Stimulated activated CD8-positive, alpha-beta memory T cell treated with anti-CD3 and anti-CD28 coated beads, Interleukin-7, amount 100 ng/mL, for 24 hours (primary cell): ENCODE data around the gene MEN1.

ENCODE experiments used
- DNase-seq: peaks from one replicate; pipeline ENCODE4 v3.0.0-alpha.2; 2020; ENCODE audit warnings: low read depth

MEN1 gene

GRCh38 chr11:64784813-64785581 lies 25.4 kb downstream of the MEN1 start:
- no peak for DNase-seq

- peak; percentile 94 for DNase-seq
Observed at GRCh38 chr11:64778473-64779298, 31.7 kb downstream of the MEN1 start, which contains the start of gene SF1. Gene SF1 (minus strand): TSS chr11:64778542. CDS start chr11:64778392, 150 bp downstream.

- no peak for DNase-seq
Observed at GRCh38 chr11:64778223-64778472, 32.2 kb downstream of the MEN1 start.

GRCh38 chr11:64777449-64778222 lies 32.7 kb downstream of the MEN1 start:
- peak; percentile 54 for DNase-seq

- DNase-seq, result no peak
Observed at GRCh38 chr11:64776875-64777274, 33.5 kb downstream of the MEN1 start.

- no peak for DNase-seq
Observed at GRCh38 chr11:64776425-64776824, 33.9 kb downstream of the MEN1 start.

- DNase-seq, result no peak
Observed at GRCh38 chr11:64774144-64774543, 36.2 kb downstream of the MEN1 start.

GRCh38 chr11:64772303-64773018 lies 37.9 kb downstream of the MEN1 start:
- no peak for DNase-seq

- DNase-seq, result no peak
Observed at GRCh38 chr11:64771861-64772260, 38.5 kb downstream of the MEN1 start.

GRCh38 chr11:64770120-64770519 lies 40.2 kb downstream of the MEN1 start:
- DNase-seq, result no peak

- DNase-seq, result no peak
Observed at GRCh38 chr11:64769283-64769682, 41.1 kb downstream of the MEN1 start.

GRCh38 chr11:64768300-64768694 lies 42.1 kb downstream of the MEN1 start:
- DNase-seq, result no peak

GRCh38 chr11:64767344-64768299 lies 42.7 kb downstream of the MEN1 start:
- peak; percentile 78 for DNase-seq

GRCh38 chr11:64766881-64767280 lies 43.5 kb downstream of the MEN1 start:
- DNase-seq, result no peak

- DNase-seq, result no peak
Observed at GRCh38 chr11:64765851-64766665, 44.3 kb downstream of the MEN1 start.

- DNase-seq, result no peak
Observed at GRCh38 chr11:64765291-64765850, 45.0 kb downstream of the MEN1 start.

GRCh38 chr11:64764753-64765152 lies 45.6 kb downstream of the MEN1 start:
- no peak for DNase-seq

GRCh38 chr11:64764040-64764611 lies 46.2 kb downstream of the MEN1 start:
- no peak for DNase-seq

- no peak for DNase-seq
Observed at GRCh38 chr11:64763526-64764039, 46.8 kb downstream of the MEN1 start.
